Fibroblast of skin of left biceps (primary cell): ENCODE results near the gene SLC35B3.
"Not testable (repeated sequence)": the region's sequence is repeated elsewhere in the genome, so short reads cannot be mapped to it uniquely, and the experiment has no call there.

Source experiments
- DNase-seq, 2 experiments: peaks; one replicate each; pipeline ENCODE4 v3.0.0-alpha.2; 2013; ENCODE audit warnings: low read depth in 2 of 2

The SLC35B3 gene

GRCh38 chr6:8414844-8415243, 20.5 kb downstream of the SLC35B3 start:
- no peak for DNase-seq

- not testable (repeated sequence) for DNase-seq
These were observed 29.4 kb downstream of the SLC35B3 start for GRCh38 chr6:8405946-8406345.

- no peak for DNase-seq
These were observed 32.8 kb downstream of the SLC35B3 start for GRCh38 chr6:8402546-8402945.

GRCh38 chr6:8400663-8401062, 34.7 kb downstream of the SLC35B3 start:
- no peak for DNase-seq

- no peak for DNase-seq
These were observed 42.8 kb downstream of the SLC35B3 start for GRCh38 chr6:8392569-8392968.

- no peak for DNase-seq
These were observed 43.4 kb downstream of the SLC35B3 start for GRCh38 chr6:8391934-8392333.

- no peak for DNase-seq
These were observed 46.1 kb downstream of the SLC35B3 start for GRCh38 chr6:8389036-8389818.

GRCh38 chr6:8387942-8388437, 47.4 kb downstream of the SLC35B3 start:
- no peak for DNase-seq

GRCh38 chr6:8383584-8383983, 51.8 kb downstream of the SLC35B3 start:
- no peak for DNase-seq

- DNase-seq: no peak
These were observed 52.9 kb downstream of the SLC35B3 start for GRCh38 chr6:8382434-8382833.

GRCh38 chr6:8375916-8376315, 59.4 kb downstream of the SLC35B3 start:
- DNase-seq: no peak
